HG03108 (cell line): Measurements from ENCODE around the gene OR6B2.
"Not testable (repeated sequence)": the region's sequence is repeated elsewhere in the genome, so short reads cannot be mapped to it uniquely, and the experiment has no call there.

Experiments used
- ATAC-seq: cut with Tn5 transposase; IDR thresholded peaks from one replicate; pipeline ENCODE4 v1.9.1; 2021; ENCODE audit warnings: moderate library complexity; ENCODE audit not compliant: unreplicated experiment

The OR6B2 gene

DNA sequence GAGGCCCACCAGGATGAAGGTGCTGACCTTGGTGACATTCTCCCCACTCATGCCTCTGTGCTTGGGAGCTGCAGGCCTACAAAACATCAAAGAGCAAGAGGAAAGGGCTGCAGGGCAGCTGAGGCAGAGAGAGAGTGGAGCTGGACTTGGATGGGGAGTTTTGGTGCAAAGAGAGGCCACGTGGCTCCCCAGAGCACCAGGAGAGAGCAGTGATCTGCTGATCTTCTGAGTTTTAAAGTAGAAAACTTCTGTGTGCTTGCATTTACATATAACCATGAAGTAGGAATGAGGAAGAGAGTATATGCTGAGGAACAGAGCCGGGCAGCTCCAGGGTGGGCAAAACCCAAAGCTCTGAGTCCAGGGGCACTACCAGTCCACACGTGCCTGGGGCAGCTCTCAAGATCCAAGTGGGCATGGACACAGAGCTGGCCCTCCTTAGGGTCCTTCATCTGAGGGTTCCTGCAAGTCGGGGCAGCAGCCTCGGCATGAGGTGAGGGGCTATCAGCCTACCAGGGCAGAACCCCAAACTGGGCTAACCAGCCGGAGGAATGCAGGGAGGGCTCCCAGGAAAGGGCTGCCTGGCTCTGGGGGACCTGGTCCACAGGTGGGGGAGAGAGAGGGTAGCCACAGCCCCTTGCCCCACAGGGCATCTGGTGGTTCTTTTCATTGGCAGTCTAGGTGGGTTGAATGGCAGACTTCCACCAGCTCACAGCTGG, at the start of gene OR6B2:
OR6B2 (minus strand) TSS at position 51 of the 716 bp plus-strand sequence; CDS start at position 51, 0 bp downstream.
- no peak for ATAC-seq

- no peak for ATAC-seq
Measured at GRCh38 chr2:240078631-240079030, 48.4 kb upstream of the OR6B2 start.

GRCh38 chr2:240077442-240077841, 47.2 kb upstream of the OR6B2 start:
- ATAC-seq = no peak

GRCh38 chr2:240074545-240074944, 44.3 kb upstream of the OR6B2 start:
- ATAC-seq = no peak

DNA sequence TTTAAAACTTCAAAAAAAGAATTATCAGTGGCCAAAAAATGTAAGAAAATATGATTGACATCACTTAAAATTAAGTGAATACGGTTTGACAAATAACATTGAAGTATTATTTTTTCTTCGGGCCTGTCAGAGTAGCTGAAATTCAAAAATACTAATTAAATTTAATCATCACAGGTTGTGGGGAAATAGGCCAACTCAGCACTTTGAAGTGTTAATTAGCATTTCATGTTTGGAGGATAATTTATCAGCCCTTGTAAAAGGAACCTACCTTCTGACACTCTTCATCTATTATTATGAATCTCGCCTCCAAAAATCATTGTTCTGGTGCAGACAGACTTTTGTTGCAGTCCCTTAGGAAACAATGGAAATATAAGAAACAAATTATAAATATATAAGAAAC, 40.7 kb upstream of the OR6B2 start:
- no peak for ATAC-seq

GRCh38 chr2:240069829-240070228, 39.6 kb upstream of the OR6B2 start:
- no peak for ATAC-seq

DNA sequence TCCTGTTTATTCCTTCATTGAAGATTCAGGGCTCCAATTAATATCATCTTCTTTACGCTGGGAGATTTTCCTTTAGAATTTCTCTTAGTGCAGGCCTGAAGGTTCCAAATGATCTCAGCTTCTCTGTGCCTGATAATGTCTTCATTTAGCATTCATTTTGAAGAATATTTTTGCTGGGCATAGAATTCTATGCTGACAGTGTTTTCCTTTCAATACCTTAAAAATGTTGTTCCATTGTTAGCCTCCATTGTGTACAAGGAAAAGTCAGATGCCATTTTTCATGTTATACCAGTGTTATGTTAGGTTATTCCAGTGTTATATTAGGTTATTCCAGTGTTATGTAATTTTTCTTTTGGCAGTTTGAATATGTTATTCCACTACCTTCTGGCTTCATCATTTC, 38.0 kb upstream of the OR6B2 start:
- no peak for ATAC-seq

- ATAC-seq = no peak
Measured at GRCh38 chr2:240066489-240066888, 36.3 kb upstream of the OR6B2 start.

- no peak for ATAC-seq
Measured at GRCh38 chr2:240064898-240065297, 34.7 kb upstream of the OR6B2 start.

GRCh38 chr2:240060977-240061591, 30.9 kb upstream of the OR6B2 start:
- no peak for ATAC-seq

DNA sequence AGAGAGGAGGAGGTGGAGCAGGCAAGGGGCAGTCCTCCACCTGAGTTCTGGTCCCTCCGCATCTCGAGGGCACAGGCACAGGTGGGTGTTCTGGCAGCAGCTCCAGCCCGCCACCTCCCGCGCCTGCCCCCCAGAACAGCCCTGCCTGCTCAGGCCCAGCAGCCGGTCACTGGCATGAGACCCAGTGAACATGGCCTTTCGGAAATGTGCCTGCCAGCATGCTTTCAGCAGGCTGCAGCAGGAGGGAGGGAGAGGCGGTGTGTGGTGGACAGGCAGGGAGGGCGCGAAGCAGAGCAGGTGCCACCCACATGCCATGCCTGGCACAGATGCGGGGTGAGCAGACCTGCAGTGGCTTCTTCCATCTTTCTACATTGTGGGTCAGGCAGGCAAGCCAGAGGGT, 26.4 kb upstream of the OR6B2 start:
- ATAC-seq = no peak

GRCh38 chr2:240055177-240055917, 25.1 kb upstream of the OR6B2 start:
- ATAC-seq = no peak

DNA sequence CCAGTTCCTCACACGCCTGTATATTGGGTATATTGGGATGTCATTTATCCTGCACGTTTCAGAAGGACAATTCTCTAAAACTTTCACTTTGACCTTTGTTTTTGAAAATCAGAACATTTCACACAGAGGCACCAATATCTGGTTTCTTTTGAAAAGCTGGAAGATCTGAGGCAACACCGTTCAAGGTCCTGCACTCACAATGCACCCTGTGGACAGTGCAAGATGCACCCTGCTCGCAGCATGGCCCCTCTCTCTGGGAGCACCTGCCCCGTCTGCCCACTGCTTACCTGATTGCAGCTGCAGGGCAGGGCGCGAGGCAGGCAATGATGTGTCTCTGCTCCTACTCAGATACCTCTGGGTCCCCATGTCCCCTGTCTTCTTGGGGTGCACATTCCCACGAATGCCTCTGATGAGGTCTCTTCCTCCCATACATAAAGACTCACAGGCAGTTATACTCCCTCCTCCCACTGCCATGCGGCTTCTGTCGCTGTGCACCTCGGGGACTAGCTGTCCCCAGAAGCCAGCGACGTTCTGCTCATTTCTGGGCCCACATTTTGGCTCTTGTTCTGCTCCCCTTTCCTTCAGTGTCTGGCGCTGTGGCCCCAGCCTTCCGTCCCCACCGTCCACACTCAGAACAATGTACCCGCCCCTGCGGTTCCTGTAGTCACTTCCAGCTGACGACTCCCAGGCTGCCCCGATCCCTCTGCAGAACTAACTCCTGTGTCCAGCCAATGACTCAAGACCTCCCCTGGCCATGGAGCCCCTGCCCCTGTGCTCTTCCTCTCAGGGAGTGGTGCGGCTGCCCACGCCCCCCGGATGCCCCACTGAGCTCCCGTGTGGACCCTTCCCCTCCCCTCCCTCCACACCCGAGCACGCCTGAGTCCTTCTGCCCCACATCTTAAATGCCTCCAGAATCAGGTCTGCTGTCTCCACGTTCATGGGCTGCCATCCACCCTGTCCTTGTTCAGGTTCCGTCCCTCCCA, 23.2 kb upstream of the OR6B2 start, which contains the start of gene OR6B3:
OR6B3 (minus strand) TSS at position 349 of the 983 bp plus-strand sequence.
- ATAC-seq = no peak

DNA sequence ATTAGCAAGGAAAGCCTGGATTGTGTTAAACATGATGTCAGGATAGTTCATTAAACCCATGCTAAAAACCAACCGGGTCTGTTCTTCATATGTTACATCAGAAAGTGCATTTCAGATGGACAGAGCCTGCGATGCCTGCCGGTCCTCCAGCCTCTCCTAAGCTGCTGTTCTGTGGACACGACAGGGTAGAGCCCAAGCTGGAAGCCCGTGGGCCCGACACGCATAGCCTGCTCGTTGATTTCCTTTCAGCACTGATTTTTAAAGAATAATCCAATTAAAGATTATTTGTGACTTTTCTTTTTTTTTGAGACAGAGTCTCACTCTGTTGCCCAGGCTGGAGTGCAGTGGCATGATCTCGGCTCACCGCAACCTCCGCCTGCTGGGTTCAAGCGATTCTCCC, 22.3 kb upstream of the OR6B2 start:
- ATAC-seq = no peak

GRCh38 chr2:240051697-240052096, 21.5 kb upstream of the OR6B2 start:
- no peak for ATAC-seq

DNA sequence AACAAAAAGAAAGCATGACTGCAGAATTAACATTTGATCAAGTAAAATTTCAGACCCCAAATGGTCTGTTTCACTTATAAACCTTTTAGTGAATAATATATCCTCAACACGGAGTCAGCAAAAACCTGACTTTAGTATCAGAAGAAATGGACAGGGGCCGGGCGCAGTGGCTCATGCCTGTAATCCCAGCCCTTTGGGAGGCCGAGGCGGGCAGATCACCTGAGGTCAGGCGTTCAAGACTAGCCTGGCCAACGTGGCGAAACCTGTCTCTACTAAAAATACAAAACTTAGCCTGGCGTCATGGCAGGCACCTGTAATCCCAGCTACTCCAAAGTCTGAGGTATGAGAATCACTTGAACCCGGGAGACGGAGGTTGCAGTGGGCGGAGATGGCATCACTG, 20.0 kb upstream of the OR6B2 start:
- no peak for ATAC-seq

GRCh38 chr2:240048237-240048636, 18.0 kb upstream of the OR6B2 start:
- ATAC-seq = no peak

GRCh38 chr2:240045098-240045497, 14.9 kb upstream of the OR6B2 start:
- ATAC-seq = no peak

DNA sequence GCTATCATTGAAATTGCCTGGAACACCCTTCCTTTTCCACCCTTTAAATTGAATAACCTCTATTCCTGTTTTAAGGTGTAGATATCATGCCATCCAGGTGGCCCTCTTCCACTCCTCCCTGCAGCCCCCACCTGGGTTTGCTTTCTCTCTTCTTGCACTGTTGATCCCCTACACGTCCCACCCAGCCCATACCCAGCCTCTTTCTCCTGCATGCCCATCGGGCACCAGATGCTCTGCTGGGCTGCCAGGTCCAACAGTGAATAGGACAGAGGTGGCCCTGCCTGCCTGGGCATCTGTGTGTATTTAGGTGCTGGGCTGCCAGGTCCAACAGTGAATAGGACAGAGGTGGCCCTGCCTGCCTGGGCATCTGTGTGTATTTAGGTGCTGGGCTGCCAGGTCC, 13.9 kb upstream of the OR6B2 start:
- ATAC-seq = not testable (repeated sequence)

DNA sequence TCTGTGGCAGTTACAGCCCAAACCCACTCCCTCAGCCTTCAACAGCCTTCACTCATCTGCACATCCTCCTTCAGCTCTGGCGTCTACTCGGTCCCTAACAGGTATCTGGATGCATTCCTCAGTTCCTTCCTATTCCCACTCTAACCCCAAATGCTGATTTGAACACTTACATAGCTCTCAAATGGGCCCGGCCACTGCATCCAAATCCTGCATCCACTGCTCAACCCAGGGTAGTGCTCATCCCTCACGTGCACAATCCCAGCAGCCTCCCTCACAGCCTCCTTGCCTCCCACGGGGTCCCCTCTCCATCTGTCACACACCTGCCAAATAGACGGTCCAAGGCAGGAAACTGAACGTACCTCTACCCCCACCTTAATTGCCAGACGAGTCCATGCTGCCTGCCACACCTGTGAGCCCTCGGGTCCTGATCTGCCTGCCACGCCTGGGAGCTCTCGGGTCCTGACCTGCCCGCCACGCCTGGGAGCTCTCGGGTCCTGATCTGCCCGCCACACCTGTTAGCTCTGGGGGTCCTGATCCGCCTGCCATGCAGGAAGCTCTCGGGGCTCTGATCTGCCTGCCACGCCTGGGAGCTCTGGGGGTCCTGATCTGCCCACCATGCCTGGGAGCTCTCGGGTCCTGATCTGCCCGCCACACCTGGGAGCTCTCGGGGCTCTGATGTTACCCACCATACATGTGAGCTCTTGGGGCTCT, 13.2 kb upstream of the OR6B2 start:
- ATAC-seq = no peak
